HepG2 (cell line): ENCODE data around the gene LDLRAD4. TPM values are rescaled to one million over a fixed set of nuclear protein-coding genes. Genes with fewer than 3 reads are reported as not detected.

Experiments
- ATAC-seq: fragments of 200-7000 bp; cut with Tn5 transposase; 3 replicates; pipeline ENCODE4 v1.9.1; 2020; ENCODE audit warnings: mild to moderate bottlenecking, moderate library complexity
- BruUV-seq: library from RNA; stranded (reverse); fragments of 400-500 nt; replicated peaks from 2 replicates; lab custom pipeline; 2021; lab: Mats Ljungman, UMichigan
- CTCF ChIA-PET: fragments of 300-600 bp; formaldehyde crosslinking; extraction: SDS; loops from one replicate; lab custom pipeline; 2021; ENCODE audit warnings: low total read pairs, inconsistent platforms, low intra/inter-chr PET ratio; lab: Yijun Ruan, JAX
- POLR2A ChIA-PET: fragments of 350-600 bp; sonication (Branson Sonifier 250); formaldehyde crosslinking; loops from one replicate; lab custom pipeline; 2020; ENCODE audit warnings: antibody characterized with exemption, inconsistent platforms; lab: Yijun Ruan, JAX
- DNase-seq: peaks from one replicate; pipeline ENCODE4 v3.0.0-alpha.2; 2015; ENCODE audit warnings: low spot score
- FAIRE-seq: peaks from 3 replicates; lab custom pipeline; 2011; peaks lifted over from hg19 to GRCh38; lab: Jason Lieb, UNC
- H2AFZ ChIP-seq: one replicate; pipeline ENCODE4 v1.6.1; 2011; ENCODE audit warnings: low read length, inconsistent platforms
- H3K27ac ChIP-seq: fragments of 300-600 bp; 3 replicates; pipeline ENCODE4 v1.8.0; 2011; ENCODE audit warnings: mixed run types, mild to moderate bottlenecking, mixed read lengths, low read length, inconsistent platforms; ENCODE audit not compliant: insufficient read depth; ENCODE audit errors: extremely low read length
- H3K27me3 ChIP-seq, 2 experiments: fragments of 200-600 bp in 1 of 2; 2 replicates in 1 of 2; 3 replicates in 1 of 2; pipeline versions ENCODE4 v1.6.0 to v1.8.0; 2011; ENCODE audit warnings: low read length in 2 of 2, mild to moderate bottlenecking in 2 of 2, moderate library complexity in 2 of 2, inconsistent platforms in 1 of 2; ENCODE audit not compliant: insufficient read depth in 2 of 2, control insufficient read depth in 1 of 2
- H3K36me3 ChIP-seq, 2 experiments: fragments of 200-600 bp in 1 of 2; replicated peaks in 1 of 2; 2 replicates in 1 of 2; 3 replicates in 1 of 2; pipeline versions ENCODE4 v1.5.1 to v1.8.0; 2011; ENCODE audit warnings: low read length in 2 of 2, inconsistent platforms in 1 of 2; ENCODE audit not compliant: insufficient read depth in 2 of 2, control insufficient read depth in 1 of 2
- H3K4me1 ChIP-seq: 2 replicates; pipeline ENCODE4 v1.5.1; 2012; ENCODE audit warnings: low read length, inconsistent platforms; ENCODE audit not compliant: insufficient read depth
- H3K4me2 ChIP-seq: 2 replicates; pipeline ENCODE4 v1.6.0; 2011; ENCODE audit warnings: low read depth, low read length, inconsistent platforms
- H3K4me3 ChIP-seq, 3 experiments: fragments of 200-600 bp in 1 of 3; sonication (generic), shearing (Covaris generic) in 1 of 3; replicated peaks in 1 of 3; 2 replicates each; pipeline ENCODE4 v1.5.1; 2011 to 2016; ENCODE audit warnings: low read length in 3 of 3, inconsistent platforms in 2 of 3, low read depth in 2 of 3, mild to moderate bottlenecking in 2 of 3, control low read depth in 1 of 3, mixed read lengths in 1 of 3; ENCODE audit not compliant: insufficient read depth in 1 of 3
- H3K79me2 ChIP-seq: one replicate; pipeline ENCODE4 v1.6.1; 2011; ENCODE audit warnings: low read length, inconsistent platforms; ENCODE audit not compliant: insufficient read depth
- H3K9ac ChIP-seq: 2 replicates; pipeline ENCODE4 v1.6.0; 2011; ENCODE audit warnings: mild to moderate bottlenecking, low read depth, low read length, inconsistent platforms; ENCODE audit not compliant: insufficient read depth
- H3K9me3 ChIP-seq: 2 replicates; pipeline ENCODE4 v1.5.1; 2012; ENCODE audit warnings: mild to moderate bottlenecking, low read length
- H4K20me1 ChIP-seq: 2 replicates; pipeline ENCODE4 v1.6.0; 2011; ENCODE audit warnings: inconsistent platforms, mild to moderate bottlenecking, low read length, moderate library complexity; ENCODE audit not compliant: insufficient read depth
- SP140L ChIP-seq: sonication (generic); formaldehyde crosslinking; IDR thresholded peaks from 2 replicates; pipeline ENCODE4 v1.4.0; 2020; ENCODE audit warnings: missing genetic modification reagents, borderline replicate concordance
- ZNF263 ChIP-seq: sonication (generic); formaldehyde crosslinking; IDR thresholded peaks from 2 replicates; pipeline ENCODE4 v1.4.0; 2020; ENCODE audit warnings: missing genetic modification reagents
- WGBS: methylation state at CpG from one replicate; pipeline ENCODE4 v1.1.6; 2017; ENCODE audit warnings: low lambda C conversion rate; 5-methylcytosine and 5-hydroxymethylcytosine counted together
- in situ Hi-C: cut with HindIII; loops from 2 replicates; pipeline ENCODE4 v1.10.0; 2017; ENCODE audit warnings: low pct_unique_long_range_greater_than_20kb; ENCODE audit not compliant: extremely low pct_ligation_motif_present
- intact Hi-C: fragments of 100-400 bp; cut with micrococcal nuclease; formaldehyde crosslinking; loops from one replicate; pipeline ENCODE4 v1.10.0; 2022; ENCODE audit not compliant: unreplicated experiment
- polyA plus RNA-seq, 8 experiments: library from polyadenylated mRNA; depleted of rRNA in 3 of 8; stranded (reverse) in 7 of 8; unstranded in 1 of 8; fragments of >200 nt; fragmentation: Illumina TruSeq in 4 of 8; extraction: Trizol in 4 of 8; gene quantifications; 2 replicates each; pipeline versions ENCODE4 v1.2.1 to v1.2.3, GENCODE V29; 2011 to 2016; ENCODE audit warnings: low read depth in 4 of 8, missing spikeins in 1 of 8, mixed read lengths in 1 of 8; ENCODE audit not compliant: insufficient read depth in 1 of 8
- total RNA-seq, 5 experiments: library from RNA; depleted of rRNA; stranded (reverse); fragments of >200 nt; fragmentation: Illumina TruSeq; extraction: Trizol; gene quantifications; 2 replicates each; pipeline ENCODE4 v1.2.3, GENCODE V29; 2016; ENCODE audit warnings: low read depth in 1 of 5
- TF ChIP-seq, protein P1 (sequence below): sonication (generic); formaldehyde crosslinking; IDR thresholded peaks from 2 replicates; pipeline ENCODE4 v1.5.0; 2020; ENCODE audit warnings: missing genetic modification reagents
- TF ChIP-seq, protein P2 (sequence below): IDR thresholded peaks from 2 replicates; pipeline ENCODE4 v1.6.1; 2016; ENCODE audit warnings: low read depth, missing genetic modification reagents, missing compliant biosample characterization
- TF ChIP-seq, protein P3 (sequence below): sonication (generic); formaldehyde crosslinking; IDR thresholded peaks from 2 replicates; pipeline ENCODE4 v1.4.0; 2020; ENCODE audit warnings: mild to moderate bottlenecking, missing genetic modification reagents

The LDLRAD4 gene
- total and polyA plus RNA-seq, 2 of the 13 experiments (the other 11 are each of a cell fraction or from before 2014, with no cell fraction given): 13.6 to 20.9 TPM

- 94% methylated on average over 6 of the region's 6 CpGs for WGBS
- DNase-seq (no peak), FAIRE-seq (no peak), ATAC-seq (no peak)
- ChIA-PET POLR2A (no interaction called here), CTCF (no interaction called here)
- Histone ChIP-seq H4K20me1 (no peaks in the 10 kb centered on the region), H3K4me2 (no peak overlapping the region), H3K27ac (no peak overlapping the region), H3K79me2 (no peaks in the 10 kb centered on the region), H2AFZ (no peak overlapping the region)
- in situ Hi-C loops: no loop called here
- TF ChIP-seq, protein P1, sequence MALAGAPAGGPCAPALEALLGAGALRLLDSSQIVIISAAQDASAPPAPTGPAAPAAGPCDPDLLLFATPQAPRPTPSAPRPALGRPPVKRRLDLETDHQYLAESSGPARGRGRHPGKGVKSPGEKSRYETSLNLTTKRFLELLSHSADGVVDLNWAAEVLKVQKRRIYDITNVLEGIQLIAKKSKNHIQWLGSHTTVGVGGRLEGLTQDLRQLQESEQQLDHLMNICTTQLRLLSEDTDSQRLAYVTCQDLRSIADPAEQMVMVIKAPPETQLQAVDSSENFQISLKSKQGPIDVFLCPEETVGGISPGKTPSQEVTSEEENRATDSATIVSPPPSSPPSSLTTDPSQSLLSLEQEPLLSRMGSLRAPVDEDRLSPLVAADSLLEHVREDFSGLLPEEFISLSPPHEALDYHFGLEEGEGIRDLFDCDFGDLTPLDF: no peak
- TF ChIP-seq SP140L (no peak), ZNF263 (CRISPR knock-in tag) (no peak)
- TF ChIP-seq, protein P2, sequence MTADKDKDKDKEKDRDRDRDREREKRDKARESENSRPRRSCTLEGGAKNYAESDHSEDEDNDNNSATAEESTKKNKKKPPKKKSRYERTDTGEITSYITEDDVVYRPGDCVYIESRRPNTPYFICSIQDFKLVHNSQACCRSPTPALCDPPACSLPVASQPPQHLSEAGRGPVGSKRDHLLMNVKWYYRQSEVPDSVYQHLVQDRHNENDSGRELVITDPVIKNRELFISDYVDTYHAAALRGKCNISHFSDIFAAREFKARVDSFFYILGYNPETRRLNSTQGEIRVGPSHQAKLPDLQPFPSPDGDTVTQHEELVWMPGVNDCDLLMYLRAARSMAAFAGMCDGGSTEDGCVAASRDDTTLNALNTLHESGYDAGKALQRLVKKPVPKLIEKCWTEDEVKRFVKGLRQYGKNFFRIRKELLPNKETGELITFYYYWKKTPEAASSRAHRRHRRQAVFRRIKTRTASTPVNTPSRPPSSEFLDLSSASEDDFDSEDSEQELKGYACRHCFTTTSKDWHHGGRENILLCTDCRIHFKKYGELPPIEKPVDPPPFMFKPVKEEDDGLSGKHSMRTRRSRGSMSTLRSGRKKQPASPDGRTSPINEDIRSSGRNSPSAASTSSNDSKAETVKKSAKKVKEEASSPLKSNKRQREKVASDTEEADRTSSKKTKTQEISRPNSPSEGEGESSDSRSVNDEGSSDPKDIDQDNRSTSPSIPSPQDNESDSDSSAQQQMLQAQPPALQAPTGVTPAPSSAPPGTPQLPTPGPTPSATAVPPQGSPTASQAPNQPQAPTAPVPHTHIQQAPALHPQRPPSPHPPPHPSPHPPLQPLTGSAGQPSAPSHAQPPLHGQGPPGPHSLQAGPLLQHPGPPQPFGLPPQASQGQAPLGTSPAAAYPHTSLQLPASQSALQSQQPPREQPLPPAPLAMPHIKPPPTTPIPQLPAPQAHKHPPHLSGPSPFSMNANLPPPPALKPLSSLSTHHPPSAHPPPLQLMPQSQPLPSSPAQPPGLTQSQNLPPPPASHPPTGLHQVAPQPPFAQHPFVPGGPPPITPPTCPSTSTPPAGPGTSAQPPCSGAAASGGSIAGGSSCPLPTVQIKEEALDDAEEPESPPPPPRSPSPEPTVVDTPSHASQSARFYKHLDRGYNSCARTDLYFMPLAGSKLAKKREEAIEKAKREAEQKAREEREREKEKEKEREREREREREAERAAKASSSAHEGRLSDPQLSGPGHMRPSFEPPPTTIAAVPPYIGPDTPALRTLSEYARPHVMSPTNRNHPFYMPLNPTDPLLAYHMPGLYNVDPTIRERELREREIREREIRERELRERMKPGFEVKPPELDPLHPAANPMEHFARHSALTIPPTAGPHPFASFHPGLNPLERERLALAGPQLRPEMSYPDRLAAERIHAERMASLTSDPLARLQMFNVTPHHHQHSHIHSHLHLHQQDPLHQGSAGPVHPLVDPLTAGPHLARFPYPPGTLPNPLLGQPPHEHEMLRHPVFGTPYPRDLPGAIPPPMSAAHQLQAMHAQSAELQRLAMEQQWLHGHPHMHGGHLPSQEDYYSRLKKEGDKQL (CRISPR knock-in tag): no peak
- TF ChIP-seq, protein P3, sequence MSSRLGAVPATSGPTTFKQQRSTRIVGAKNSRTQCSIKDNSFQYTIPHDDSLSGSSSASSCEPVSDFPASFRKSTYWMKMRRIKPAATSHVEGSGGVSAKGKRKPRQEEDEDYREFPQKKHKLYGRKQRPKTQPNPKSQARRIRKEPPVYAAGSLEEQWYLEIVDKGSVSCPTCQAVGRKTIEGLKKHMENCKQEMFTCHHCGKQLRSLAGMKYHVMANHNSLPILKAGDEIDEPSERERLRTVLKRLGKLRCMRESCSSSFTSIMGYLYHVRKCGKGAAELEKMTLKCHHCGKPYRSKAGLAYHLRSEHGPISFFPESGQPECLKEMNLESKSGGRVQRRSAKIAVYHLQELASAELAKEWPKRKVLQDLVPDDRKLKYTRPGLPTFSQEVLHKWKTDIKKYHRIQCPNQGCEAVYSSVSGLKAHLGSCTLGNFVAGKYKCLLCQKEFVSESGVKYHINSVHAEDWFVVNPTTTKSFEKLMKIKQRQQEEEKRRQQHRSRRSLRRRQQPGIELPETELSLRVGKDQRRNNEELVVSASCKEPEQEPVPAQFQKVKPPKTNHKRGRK (CRISPR knock-in tag): no peak
- TF ChIP-seq, all 625 proteins: peak for 0
- intact Hi-C loops: no loop called here
- Histone ChIP-seq H3K9ac (no peak overlapping the region), H3K4me1 (peaks cover 12% of the 10 kb centered on the region), H3K9me3 (no peaks in the 10 kb centered on the region), H3K4me3 (no peak overlapping the region), H3K27me3 (no peaks in the 10 kb centered on the region), H3K36me3 (no peaks in the 10 kb centered on the region)
- no TSS peak for BruUV-seq
These were observed 68.8 kb downstream of the LDLRAD4 start for GRCh38 chr18:13287372-13287771.
